SK-N-MC (cell line): Measurements from ENCODE around the gene TNKS1BP1.

ENCODE experiments used
- EZH2 ChIP-seq: fragments of 200-600 bp; sonication (generic); IDR thresholded peaks from one replicate; pipeline ENCODE4 v1.6.1; 2017; ENCODE audit warnings: antibody characterized with exemption
- FOXP2 ChIP-seq: optimal IDR thresholded peaks from 2 replicates; pipeline ENCODE3; 2011; ENCODE audit warnings: mild to moderate bottlenecking, moderate library complexity; ENCODE audit not compliant: insufficient read depth; ENCODE audit errors: extremely low read length, control extremely low read depth
- POLR2AphosphoS5 ChIP-seq: IDR thresholded peaks from 2 replicates; pipeline ENCODE4 v1.6.1; 2012; ENCODE audit warnings: mild to moderate bottlenecking, low read depth, low read length, borderline replicate concordance

GRCh38 chr11:57254631-57255030 lies 70.1 kb downstream of the TNKS1BP1 start:
- TF ChIP-seq EZH2 = no peak
- no peak for TF ChIP-seq POLR2AphosphoS5
- no peak for TF ChIP-seq FOXP2
